GM12891 (cell line): ENCODE data around the gene MACROH2A1.
"Not testable (repeated sequence)": the region's sequence is repeated elsewhere in the genome, so short reads cannot be mapped to it uniquely, and the experiment has no call there.

ENCODE experiments used
- POLR2A ChIP-seq: IDR thresholded peaks from 2 replicates; pipeline ENCODE4 v1.6.1; 2011; ENCODE audit warnings: low read depth, low read length, control low read depth
- POLR2AphosphoS5 ChIP-seq: IDR thresholded peaks from 2 replicates; pipeline ENCODE4 v1.6.1; 2011; ENCODE audit warnings: low read depth, low read length, control low read depth
- POU2F2 ChIP-seq: IDR thresholded peaks from 2 replicates; pipeline ENCODE4 v1.6.1; 2011; ENCODE audit warnings: low read depth, mild to moderate bottlenecking, control low read depth, low read length, moderate library complexity

- TF ChIP-seq POLR2A, POU2F2, POLR2AphosphoS5: not testable (repeated sequence)
These were observed 35.7 kb downstream of the MACROH2A1 start for GRCh38 chr5:135363342-135363741.
